ENCODE data around the gene EHMT2.

Gene EHMT2

GRCh38 chr6:31945507-31946369 lies 48.2 kb upstream of the EHMT2 start, which contains the start of gene CFB:
TSS of gene CFB (plus strand) at chr6:31946095. CDS start at chr6:31946222, 127 bp downstream.
- Histone ChIP-seq H3K4me1 (ENCODE audit: insufficient read depth, low read length) (no peaks in the 10 kb centered on the region), H4K20me1 (ENCODE audit: insufficient read depth, low read length) (no peaks in the 10 kb centered on the region; the same call in 1 of the 2 replicates), H3K27ac (ENCODE audit: low read length) (no peak within 1 kb of the TSS), H3K36me3 (ENCODE audit: insufficient read depth, low read length) (no peaks in the 10 kb centered on the region), H3K79me2 (ENCODE audit: insufficient read depth, low read length) (no peaks in the 10 kb centered on the region), H2AFZ (ENCODE audit: low read depth, low read length) (no peak within 1 kb of the TSS), H3K27me3 (ENCODE audit: insufficient read depth, low read length, poor library complexity) (peaks cover 10% of the 10 kb centered on the region), H3K4me3 (ENCODE audit: low read depth in 1 of 2, low read length in 2 of 2) (no peak within 1 kb of the TSS), H3K9ac (ENCODE audit: low read depth, low read length) (no peak within 1 kb of the TSS), H3K9me3 (ENCODE audit: insufficient read depth, low read length, severe bottlenecking) (no peaks in the 10 kb centered on the region), H3K4me2 (ENCODE audit: insufficient read depth, low read length) (no peak within 1 kb of the TSS)
- TF ChIP-seq EZH2 (IDR thresholded peaks at IDR 0.05; ENCODE audit: borderline replicate concordance, low read depth, low read length, severe bottlenecking) (no peak), CTCF (IDR thresholded peaks at IDR 0.05; ENCODE audit: borderline replicate concordance, extremely low read depth, low read length, poor library complexity, severe bottlenecking) (no peak)
- ATAC-seq (ENCODE audit: insufficient read depth, low read depth) = no peak
- DNase-seq = no peak

- Histone ChIP-seq H3K27ac (ENCODE audit: low read length) (no peak overlapping the region), H3K79me2 (ENCODE audit: insufficient read depth, low read length) (no peaks in the 10 kb centered on the region), H4K20me1 (ENCODE audit: insufficient read depth, low read length) (no peaks in the 10 kb centered on the region; the same call in 1 of the 2 replicates), H3K4me2 (ENCODE audit: insufficient read depth, low read length) (no peak overlapping the region), H3K9me3 (ENCODE audit: insufficient read depth, low read length, severe bottlenecking) (no peaks in the 10 kb centered on the region), H3K4me1 (ENCODE audit: insufficient read depth, low read length) (no peaks in the 10 kb centered on the region), H3K36me3 (ENCODE audit: insufficient read depth, low read length) (no peaks in the 10 kb centered on the region), H3K9ac (ENCODE audit: low read depth, low read length) (no peak overlapping the region), H3K27me3 (ENCODE audit: insufficient read depth, low read length, poor library complexity) (peaks cover 10% of the 10 kb centered on the region), H3K4me3 (ENCODE audit: low read depth in 1 of 2, low read length in 2 of 2) (no peak overlapping the region), H2AFZ (ENCODE audit: low read depth, low read length) (no peak overlapping the region)
- ATAC-seq (ENCODE audit: insufficient read depth, low read depth) = no peak
- DNase-seq = no peak
- TF ChIP-seq CTCF (IDR thresholded peaks at IDR 0.05; ENCODE audit: borderline replicate concordance, extremely low read depth, low read length, poor library complexity, severe bottlenecking) (no peak), EZH2 (IDR thresholded peaks at IDR 0.05; ENCODE audit: borderline replicate concordance, low read depth, low read length, severe bottlenecking) (no peak)
These were observed 47.6 kb upstream of the EHMT2 start for GRCh38 chr6:31945154-31945506.

- Histone ChIP-seq H4K20me1 (ENCODE audit: insufficient read depth, low read length) (no peaks in the 10 kb centered on the region; the same call in 1 of the 2 replicates), H3K27ac (ENCODE audit: low read length) (no peak overlapping the region), H3K79me2 (ENCODE audit: insufficient read depth, low read length) (no peaks in the 10 kb centered on the region), H2AFZ (ENCODE audit: low read depth, low read length) (no peak overlapping the region), H3K9me3 (ENCODE audit: insufficient read depth, low read length, severe bottlenecking) (no peaks in the 10 kb centered on the region), H3K4me3 (ENCODE audit: low read depth in 1 of 2, low read length in 2 of 2) (no peak overlapping the region), H3K9ac (ENCODE audit: low read depth, low read length) (no peak overlapping the region), H3K27me3 (ENCODE audit: insufficient read depth, low read length, poor library complexity) (peaks cover 10% of the 10 kb centered on the region), H3K36me3 (ENCODE audit: insufficient read depth, low read length) (no peaks in the 10 kb centered on the region), H3K4me2 (ENCODE audit: insufficient read depth, low read length) (no peak overlapping the region), H3K4me1 (ENCODE audit: insufficient read depth, low read length) (no peaks in the 10 kb centered on the region)
- TF ChIP-seq EZH2 (IDR thresholded peaks at IDR 0.05; ENCODE audit: borderline replicate concordance, low read depth, low read length, severe bottlenecking) = no peak
- TF ChIP-seq CTCF (IDR thresholded peaks at IDR 0.05; ENCODE audit: borderline replicate concordance, extremely low read depth, low read length, poor library complexity, severe bottlenecking) = no peak
- DNase-seq (no peak), ATAC-seq (ENCODE audit: insufficient read depth, low read depth) (no peak)
These were observed 46.2 kb upstream of the EHMT2 start for GRCh38 chr6:31943742-31944141.
